Fibroblast of skin of left quadriceps (primary cell): ENCODE data around the gene SCN3B.

Source experiments
- DNase-seq, 2 experiments: peaks; one replicate each; pipeline ENCODE4 v3.0.0-alpha.2; 2013; ENCODE audit warnings: low read depth in 2 of 2

The SCN3B gene

GRCh38 chr11:123653827-123654565 is 428 bp downstream of the SCN3B start:
- DNase-seq, result no peak

DNA sequence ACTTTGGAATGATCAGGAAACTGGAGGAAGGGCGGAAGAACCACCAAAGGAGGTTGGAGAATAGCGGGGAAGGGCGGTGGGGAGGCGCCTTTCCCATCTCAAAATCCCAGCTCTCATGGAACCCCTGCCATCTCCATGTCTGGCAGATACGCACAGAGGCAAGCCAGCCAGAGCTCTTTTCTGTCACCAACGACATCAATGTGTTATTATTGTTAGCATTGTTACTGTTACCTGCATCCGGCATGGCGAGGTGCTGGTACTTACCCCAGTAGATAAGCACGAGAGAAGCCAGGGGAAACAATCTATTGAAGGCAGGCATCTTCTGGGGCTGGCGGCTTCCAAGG is 969 bp downstream of the SCN3B start:
- DNase-seq, result no peak

DNA sequence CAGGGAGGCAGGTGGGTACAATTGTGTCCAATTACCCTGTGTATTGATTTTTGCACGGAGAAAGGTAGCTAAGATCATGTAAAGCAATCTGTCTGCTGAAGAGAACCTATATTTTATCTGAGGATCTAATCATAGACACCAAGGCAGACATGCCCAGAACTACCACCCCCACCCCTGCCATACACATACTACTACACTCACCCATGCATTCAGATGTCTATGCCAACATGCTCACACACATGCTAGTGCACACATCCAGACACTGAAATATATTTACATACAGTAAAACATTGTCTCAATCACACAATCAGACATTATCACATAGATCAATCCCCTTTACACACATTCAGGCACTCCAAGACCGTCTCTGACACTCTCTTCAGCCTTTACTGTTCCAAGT is 1.8 kb downstream of the SCN3B start:
- no peak for DNase-seq

DNA sequence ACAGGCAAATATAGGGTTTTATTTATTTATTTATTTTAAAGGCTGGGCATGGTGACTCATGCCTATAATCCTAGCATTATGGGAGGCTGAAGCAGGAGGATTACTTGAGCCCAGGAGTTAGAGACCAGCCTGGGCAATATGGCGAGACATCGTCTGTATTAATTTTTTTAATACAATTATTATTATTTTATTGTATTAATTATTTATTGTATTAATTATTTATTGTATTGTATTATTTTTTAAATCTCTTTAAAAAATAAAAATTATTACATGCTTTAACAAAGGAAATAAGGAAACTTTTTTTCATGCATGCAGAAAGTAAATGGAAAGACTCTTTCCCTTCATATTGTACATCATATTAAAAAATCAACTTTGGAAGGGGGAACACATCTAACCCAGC is 3.5 kb downstream of the SCN3B start:
- DNase-seq, result no peak

- no peak for DNase-seq
Measured at GRCh38 chr11:123645286-123645975, 9.0 kb downstream of the SCN3B start.

DNA sequence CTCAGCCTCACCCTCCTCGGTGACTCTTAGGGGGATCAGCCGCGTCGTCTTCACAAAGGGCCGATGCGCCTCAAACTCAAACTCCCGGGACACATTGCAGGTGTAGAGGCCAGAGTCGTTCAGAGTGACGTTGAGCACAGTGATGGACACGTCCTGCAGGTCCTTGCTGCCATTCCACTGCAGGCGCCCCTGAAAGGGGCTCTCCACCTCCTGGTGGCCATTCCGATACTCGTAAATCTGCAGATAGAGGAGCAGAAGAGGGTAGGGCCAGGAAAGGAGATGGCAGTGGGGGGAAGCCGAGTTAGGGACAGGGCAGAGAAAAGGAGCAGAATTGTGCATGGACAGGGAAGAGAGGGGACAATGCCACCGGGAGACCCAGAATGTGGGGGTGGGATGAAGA is 12.0 kb downstream of the SCN3B start:
- no peak for DNase-seq

- no peak for DNase-seq
Measured at GRCh38 chr11:123641495-123641840, 13.0 kb downstream of the SCN3B start.

- DNase-seq, result no peak
Measured at GRCh38 chr11:123640677-123641494, 13.5 kb downstream of the SCN3B start.

DNA sequence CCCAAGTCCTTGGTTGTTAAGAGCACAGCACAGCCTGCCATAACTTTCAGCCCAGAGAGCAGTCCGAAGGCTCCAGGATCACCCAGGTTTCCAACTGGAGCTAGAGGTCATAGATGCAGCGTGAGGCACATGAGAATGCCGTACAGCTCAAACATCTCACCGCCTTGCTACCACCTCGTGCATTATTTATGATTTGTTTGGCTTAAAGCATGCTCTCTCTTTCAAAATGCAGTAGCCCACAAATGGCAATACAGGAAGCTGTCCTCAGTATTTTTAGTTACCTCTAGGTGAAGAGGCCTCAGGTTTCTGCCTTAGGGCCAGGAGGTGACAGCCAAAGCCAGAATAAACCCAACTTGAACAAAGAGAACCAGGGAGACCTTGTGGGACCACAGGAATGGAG is 14.4 kb downstream of the SCN3B start:
- DNase-seq, result no peak

DNA sequence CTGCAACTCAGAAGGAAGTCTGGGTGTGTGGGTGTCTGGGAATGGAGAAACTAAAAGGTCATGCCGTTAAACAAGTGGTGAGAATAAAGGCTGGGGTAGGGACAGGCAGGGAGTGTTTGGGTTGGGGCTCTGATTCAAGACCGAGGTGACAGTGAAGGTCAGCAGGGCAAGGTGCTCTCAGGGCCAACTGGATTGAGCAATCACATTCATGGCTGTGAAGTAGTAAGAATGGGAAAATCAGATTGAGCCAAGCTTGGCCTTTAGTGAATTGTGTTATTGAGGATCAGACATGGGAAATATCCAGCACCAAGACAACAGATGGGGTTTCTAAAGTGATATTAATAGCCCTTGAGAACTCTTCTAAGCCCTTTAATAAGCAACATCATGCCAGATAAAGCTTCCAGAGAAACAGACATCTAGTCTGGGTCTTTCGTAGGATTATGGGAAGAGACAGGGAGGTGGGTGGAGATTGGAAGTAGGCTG is 24.3 kb downstream of the SCN3B start:
- DNase-seq, result no peak

DNA sequence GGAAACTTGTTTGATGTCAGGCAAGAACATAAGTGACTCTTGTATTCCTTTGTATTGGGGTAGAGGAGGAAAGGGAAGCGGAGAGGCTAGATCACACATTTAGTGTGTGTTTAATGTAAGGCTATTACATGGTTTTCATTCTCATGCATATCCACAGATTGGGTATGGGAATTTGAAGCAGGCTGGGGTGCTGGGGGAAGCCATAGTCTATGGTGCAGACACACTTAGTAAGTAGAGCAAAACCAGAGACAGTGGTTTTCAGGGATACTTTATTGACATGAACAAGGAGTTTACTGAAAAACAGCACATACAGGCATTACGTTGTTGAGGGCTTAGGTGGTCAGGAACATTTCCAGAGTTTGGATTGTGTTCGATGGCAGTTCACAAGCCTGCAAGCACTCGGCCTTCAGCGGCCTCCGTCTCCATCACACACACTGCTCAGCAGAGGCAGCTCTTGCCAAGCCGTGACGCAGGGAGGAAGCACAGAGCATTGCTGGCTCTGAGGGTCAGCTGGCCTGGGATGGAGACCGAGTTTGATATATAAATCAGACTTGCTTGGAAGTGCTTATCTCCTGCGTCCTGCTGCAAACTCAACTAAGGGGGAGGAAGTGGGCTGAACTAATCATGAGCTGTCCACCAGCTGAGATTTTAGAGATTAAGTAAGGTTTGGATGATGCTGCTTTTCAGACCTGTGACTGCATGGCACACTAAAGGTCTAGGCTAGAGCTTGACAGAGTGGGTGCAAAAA is 25.3 kb downstream of the SCN3B start:
- no peak for DNase-seq

- DNase-seq, result no peak
Measured at GRCh38 chr11:123624974-123625373, 29.4 kb downstream of the SCN3B start.

GRCh38 chr11:123622576-123622975 is 31.8 kb downstream of the SCN3B start:
- DNase-seq, result no peak

DNA sequence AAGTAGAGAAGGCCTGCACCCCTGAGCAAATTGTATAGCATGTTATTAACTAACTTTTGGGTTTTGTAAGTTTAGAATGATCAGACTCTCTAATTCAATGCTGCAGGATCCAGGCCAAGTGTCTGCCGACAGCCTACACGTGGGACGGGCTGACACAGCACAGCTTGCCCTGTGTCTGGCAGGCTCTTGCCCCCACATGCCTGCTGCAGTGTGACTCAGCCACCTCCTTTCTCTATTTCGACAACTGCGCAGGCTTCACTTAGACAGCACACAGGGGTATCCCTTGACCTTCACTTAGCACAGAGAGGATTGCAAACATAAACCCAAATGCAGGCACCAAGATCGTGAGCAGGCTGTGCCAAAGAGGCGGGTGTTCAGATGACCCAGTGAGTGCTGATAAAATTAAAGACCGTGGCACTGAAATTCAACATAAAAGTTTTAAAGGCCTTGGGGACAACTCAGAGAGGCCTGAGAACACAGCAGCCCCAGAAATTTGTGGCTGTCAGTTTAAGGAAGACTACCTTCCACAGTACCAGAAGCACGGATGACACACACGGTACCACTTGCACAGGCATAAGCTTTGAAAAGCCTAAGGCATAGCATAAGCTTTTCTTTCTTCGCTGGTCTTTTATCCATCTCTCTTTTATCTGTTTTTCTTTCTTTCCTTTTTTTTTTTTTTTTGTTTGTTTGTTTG is 37.8 kb downstream of the SCN3B start:
- DNase-seq, result no peak

GRCh38 chr11:123611698-123612097 is 42.7 kb downstream of the SCN3B start:
- no peak for DNase-seq

GRCh38 chr11:123608945-123609344 is 45.5 kb downstream of the SCN3B start:
- DNase-seq, result no peak

- no peak for DNase-seq
Measured at GRCh38 chr11:123608371-123608770, 46.1 kb downstream of the SCN3B start.

GRCh38 chr11:123607781-123608180 is 46.6 kb downstream of the SCN3B start:
- DNase-seq, result no peak

- DNase-seq, result no peak
Measured at GRCh38 chr11:123603666-123604065, 50.8 kb downstream of the SCN3B start.

DNA sequence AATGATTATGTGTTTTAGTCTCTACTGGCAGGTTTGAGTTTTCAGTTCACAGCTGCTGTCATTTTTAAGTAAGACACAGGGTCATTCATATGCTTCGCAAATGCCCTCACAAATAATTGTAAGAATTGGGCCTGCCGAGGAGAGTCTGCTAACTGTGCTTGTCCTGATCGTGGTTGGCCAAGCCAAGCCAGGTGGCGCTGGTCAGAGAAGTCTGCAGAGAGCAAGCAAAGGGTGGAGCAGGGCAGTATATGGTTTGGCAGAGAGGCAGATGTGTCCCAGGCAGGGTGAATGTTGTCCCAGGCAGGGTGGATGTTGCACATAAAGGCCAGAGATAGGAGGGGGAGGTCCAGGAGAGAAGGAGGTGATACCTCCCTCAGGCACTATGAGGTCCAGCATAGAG is 52.7 kb downstream of the SCN3B start:
- no peak for DNase-seq

- peak; percentile 77 to 78 for DNase-seq
Measured at GRCh38 chr11:123601136-123601535, 53.3 kb downstream of the SCN3B start.
